Ishikawa (cell line): Measurements from ENCODE around the gene ZBTB26.

Experiments
- CEBPB ChIP-seq: IDR thresholded peaks from 2 replicates; pipeline ENCODE4 v1.6.1; 2012
- CREB1 ChIP-seq: IDR thresholded peaks from 2 replicates; pipeline ENCODE4 v1.6.1; 2012; ENCODE audit warnings: low read depth
- EGR1 ChIP-seq: IDR thresholded peaks from 2 replicates; pipeline ENCODE4 v1.6.1; 2012
- EP300 ChIP-seq: IDR thresholded peaks from 2 replicates; pipeline ENCODE4 v1.6.1; 2012; ENCODE audit warnings: borderline replicate concordance
- FOXM1 ChIP-seq: IDR thresholded peaks from 2 replicates; pipeline ENCODE4 v1.6.1; 2012; ENCODE audit warnings: low read depth, borderline replicate concordance
- MAX ChIP-seq: IDR thresholded peaks from 2 replicates; pipeline ENCODE4 v1.6.1; 2012
- NFIC ChIP-seq: IDR thresholded peaks from 2 replicates; pipeline ENCODE4 v1.6.1; 2012
- RAD21 ChIP-seq: IDR thresholded peaks from 2 replicates; pipeline ENCODE4 v1.6.1; 2012; ENCODE audit warnings: low read depth
- REST ChIP-seq: IDR thresholded peaks from 2 replicates; pipeline ENCODE4 v1.6.1; 2012; ENCODE audit warnings: low read depth, mild to moderate bottlenecking
- TAF1 ChIP-seq: IDR thresholded peaks from 2 replicates; pipeline ENCODE4 v1.6.1; 2012; ENCODE audit warnings: low read depth, mild to moderate bottlenecking
- TCF12 ChIP-seq: IDR thresholded peaks from 2 replicates; pipeline ENCODE4 v1.6.1; 2012; ENCODE audit warnings: low read depth
- TEAD4 ChIP-seq: IDR thresholded peaks from 2 replicates; pipeline ENCODE4 v1.6.1; 2012
- USF1 ChIP-seq: IDR thresholded peaks from 2 replicates; pipeline ENCODE4 v1.6.1; 2012
- YY1 ChIP-seq: IDR thresholded peaks from 2 replicates; pipeline ENCODE4 v1.6.1; 2012; ENCODE audit warnings: low read depth
- ZBTB7A ChIP-seq: IDR thresholded peaks from 2 replicates; pipeline ENCODE4 v1.6.1; 2012; ENCODE audit warnings: low read depth

ZBTB26 gene

GRCh38 chr9:122940454-122940748 lies 9.1 kb upstream of the ZBTB26 start:
- TF ChIP-seq EGR1 (no peak), RAD21 (no peak), YY1 (no peak), EP300 (no peak), CEBPB (no peak), TCF12 (no peak), USF1 (no peak)

GRCh38 chr9:122939601-122940000 lies 8.3 kb upstream of the ZBTB26 start:
- TF ChIP-seq TAF1, result no peak
- TF ChIP-seq CREB1, result no peak
- no peak for TF ChIP-seq FOXM1
- no peak for TF ChIP-seq EP300
- no peak for TF ChIP-seq EGR1
- no peak for TF ChIP-seq REST
- TF ChIP-seq TEAD4, result no peak
- no peak for TF ChIP-seq MAX
- TF ChIP-seq YY1, result no peak
- no peak for TF ChIP-seq NFIC
- TF ChIP-seq TCF12, result no peak
- no peak for TF ChIP-seq RAD21
- TF ChIP-seq CEBPB, result no peak
- TF ChIP-seq USF1, result no peak
- no peak for TF ChIP-seq ZBTB7A

GRCh38 chr9:122936883-122937282 lies 5.6 kb upstream of the ZBTB26 start:
- TF ChIP-seq FOXM1, result no peak
- no peak for TF ChIP-seq USF1
- no peak for TF ChIP-seq YY1
- TF ChIP-seq NFIC, result no peak
- no peak for TF ChIP-seq CEBPB
- no peak for TF ChIP-seq REST
- TF ChIP-seq TAF1, result no peak
- no peak for TF ChIP-seq TEAD4
- no peak for TF ChIP-seq EP300
- TF ChIP-seq CREB1, result no peak
- no peak for TF ChIP-seq EGR1

- TF ChIP-seq FOXM1 (no peak), USF1 (no peak), MAX (no peak), EGR1 (no peak), EP300 (no peak)
Measured at GRCh38 chr9:122936464-122936863, 5.2 kb upstream of the ZBTB26 start.

GRCh38 chr9:122930541-122931225 lies 629 bp downstream of the ZBTB26 start:
- no peak for TF ChIP-seq ZBTB7A
- no peak for TF ChIP-seq TAF1
- TF ChIP-seq YY1, result no peak
- TF ChIP-seq CEBPB, result no peak
- TF ChIP-seq USF1, result no peak
- no peak for TF ChIP-seq MAX
- no peak for TF ChIP-seq TCF12
- TF ChIP-seq REST, result no peak
- no peak for TF ChIP-seq TEAD4
- no peak for TF ChIP-seq CREB1
- TF ChIP-seq NFIC, result no peak
- no peak for TF ChIP-seq FOXM1
- no peak for TF ChIP-seq RAD21
- no peak for TF ChIP-seq EP300
- TF ChIP-seq EGR1, result no peak
